Measurements from ENCODE around the gene RBBP4.
"Not testable (repeated sequence)": the region's sequence is repeated elsewhere in the genome, so short reads cannot be mapped to it uniquely, and the experiment has no call there.

RBBP4 gene

GRCh38 chr1:32635508-32636277 lies 15.3 kb upstream of the RBBP4 start:
- intact Hi-C loops (cut with DNase I) = no loop called here

GRCh38 chr1:32636914-32637645 lies 13.9 kb upstream of the RBBP4 start:
- intact Hi-C loops (cut with DNase I) = no loop called here
- peak in 23 of 42 donors; percentile 9 to 62 (median 31) for DNase-seq

More at GRCh38 chr1:32635508-32636277, 15.3 kb upstream of the RBBP4 start:
- DNase-seq = no peak

- no peak for DNase-seq
- intact Hi-C loops (cut with DNase I) = no loop called here
Measured at GRCh38 chr1:32639489-32640075, 11.4 kb upstream of the RBBP4 start.

GRCh38 chr1:32642292-32642827 lies 8.6 kb upstream of the RBBP4 start:
- DNase-seq; intact Hi-C loops (cut with DNase I): not testable (repeated sequence)

- no peak for DNase-seq
- intact Hi-C loops (cut with DNase I) = no loop called here
Measured at GRCh38 chr1:32644426-32644825, 6.6 kb upstream of the RBBP4 start.

GRCh38 chr1:32647308-32648134 lies 3.5 kb upstream of the RBBP4 start:
- DNase-seq = no peak
- intact Hi-C loops (cut with DNase I) = no loop called here

- peak; percentile 86 to 97 (median 94) for DNase-seq
- intact Hi-C loops (cut with DNase I) = loop anchor here (10.0 kb wide), 1 partner anchor 255 kb away; the partner anchor contains the start of gene BSDC1
Measured at GRCh38 chr1:32650248-32650751, 708 bp upstream of the RBBP4 start, which contains the start of gene ZBTB8OS. TSS of gene ZBTB8OS (minus strand) at chr1:32650550. CDS start at chr1:32650529, 21 bp downstream.

GRCh38 chr1:32651461-32652073 lies 559 bp downstream of the RBBP4 start:
- intact Hi-C loops (cut with DNase I) = loop anchor here (10.0 kb wide), 1 partner anchor 257 kb away; the partner anchor contains the start of gene BSDC1

GRCh38 chr1:32652244-32652962 lies 1.4 kb downstream of the RBBP4 start:
- no peak for DNase-seq
- intact Hi-C loops (cut with DNase I) = loop anchor here (10.0 kb wide), 1 partner anchor 258 kb away; the partner anchor contains the start of gene BSDC1

More at GRCh38 chr1:32651461-32652073, 559 bp downstream of the RBBP4 start:
- peak in 2 of 42 donors; percentile 22 to 40 for DNase-seq

GRCh38 chr1:32659581-32659980 lies 8.6 kb downstream of the RBBP4 start:
- no peak for DNase-seq
- intact Hi-C loops (cut with DNase I) = loop anchor here (10.0 kb wide), 1 partner anchor 265 kb away; the partner anchor contains the start of gene BSDC1

- intact Hi-C loops (cut with DNase I) = no loop called here
- DNase-seq = no peak
Measured at GRCh38 chr1:32665915-32666314, 14.9 kb downstream of the RBBP4 start.

- intact Hi-C loops (cut with DNase I) = no loop called here
- no peak for DNase-seq
Measured at GRCh38 chr1:32666901-32667566, 16.0 kb downstream of the RBBP4 start.

- not testable (repeated sequence) for DNase-seq
Measured at GRCh38 chr1:32668716-32669115, 17.7 kb downstream of the RBBP4 start.

GRCh38 chr1:32676945-32677344 lies 25.9 kb downstream of the RBBP4 start:
- intact Hi-C loops (cut with DNase I) = no loop called here

More at GRCh38 chr1:32668716-32669115, 17.7 kb downstream of the RBBP4 start:
- intact Hi-C loops (cut with DNase I) = not testable (repeated sequence)

GRCh38 chr1:32679993-32680392 lies 29.0 kb downstream of the RBBP4 start:
- intact Hi-C loops (cut with DNase I); DNase-seq: not testable (repeated sequence)

More at GRCh38 chr1:32676945-32677344, 25.9 kb downstream of the RBBP4 start:
- DNase-seq = no peak

- intact Hi-C loops (cut with DNase I) = no loop called here
Measured at GRCh38 chr1:32680642-32681041, 29.6 kb downstream of the RBBP4 start.

More at GRCh38 chr1:32680642-32681041, 29.6 kb downstream of the RBBP4 start:
- DNase-seq = no peak

Data from head of caudate nucleus (tissue), 42 donors.